Activated CD4-positive, CD25-positive, alpha-beta regulatory T cell treated with anti-CD3 and anti-CD28 coated beads, Interleukin-2, amount 50 U/mL, for 72 hours (primary cell): ENCODE data around the gene TAC3.
"Not testable (repeated sequence)": the region's sequence is repeated elsewhere in the genome, so short reads cannot be mapped to it uniquely, and the experiment has no call there.

Source experiments
- DNase-seq: peaks from one replicate; pipeline ENCODE4 v3.0.0; 2021

Gene TAC3

DNA sequence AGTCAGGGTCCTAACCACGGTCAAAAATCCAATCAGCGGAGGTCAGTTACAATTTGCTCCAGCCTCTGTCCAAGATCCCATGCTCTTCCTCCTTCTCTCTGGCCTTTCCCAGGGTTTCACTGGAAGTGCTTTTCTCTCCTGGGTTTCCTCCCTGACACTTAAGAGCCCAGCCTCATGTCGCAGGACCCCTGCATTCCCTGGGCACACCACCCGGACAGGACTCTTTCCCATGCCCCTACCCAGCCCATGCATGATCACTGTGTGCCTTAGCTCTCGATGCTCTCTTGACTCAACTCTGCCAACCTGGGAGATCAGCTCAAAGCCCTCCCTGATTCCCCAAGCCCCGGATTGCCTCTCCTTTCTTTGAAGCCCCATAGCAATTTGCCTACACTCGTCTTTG, 15.5 kb upstream of the TAC3 start:
- no peak for DNase-seq

GRCh38 chr12:57031138-57031725, 14.9 kb upstream of the TAC3 start:
- DNase-seq: no peak

DNA sequence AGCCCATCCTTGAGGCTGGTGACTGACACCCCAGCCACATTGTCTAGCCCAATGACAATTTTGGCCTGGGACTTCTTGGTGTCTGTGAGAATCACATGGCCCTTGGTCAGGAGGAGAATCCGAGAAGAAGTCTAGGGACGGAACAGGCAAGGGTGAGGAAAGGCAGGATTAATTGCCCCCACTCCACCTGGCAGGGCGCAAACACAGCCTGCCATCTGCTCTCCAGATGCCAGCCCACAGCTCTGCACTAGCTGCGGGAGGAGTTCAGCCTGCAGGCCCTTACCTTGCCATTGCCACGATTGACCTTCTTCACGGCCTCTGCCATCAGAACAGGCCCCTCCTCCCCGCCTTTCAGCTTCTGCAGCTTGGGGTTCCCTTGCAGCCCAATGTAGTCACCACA, 13.1 kb upstream of the TAC3 start:
- no peak for DNase-seq

GRCh38 chr12:57027805-57028153, 11.4 kb upstream of the TAC3 start:
- DNase-seq: no peak

- no peak for DNase-seq
Observed at GRCh38 chr12:57027011-57027804, 10.9 kb upstream of the TAC3 start.

GRCh38 chr12:57025196-57025595, 8.9 kb upstream of the TAC3 start:
- no peak for DNase-seq

DNA sequence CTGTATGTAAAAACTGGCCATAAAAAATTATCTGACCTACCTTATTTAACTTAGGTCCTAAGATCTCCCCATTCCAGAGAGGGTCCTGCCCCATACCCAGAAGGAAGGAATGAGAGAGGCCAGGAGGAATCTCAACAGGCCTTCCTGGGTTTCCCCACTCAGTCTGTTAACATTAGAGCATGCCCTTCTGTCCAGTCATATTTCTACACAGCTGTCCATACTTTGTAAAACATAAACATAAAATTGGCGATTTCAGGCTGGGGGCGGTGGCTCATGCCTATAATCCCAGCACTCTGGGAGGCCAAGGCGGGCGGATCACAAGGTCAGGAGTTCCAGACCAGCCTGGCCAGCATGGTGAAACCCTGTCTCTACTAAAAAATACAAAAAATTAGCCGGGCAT, 6.0 kb upstream of the TAC3 start:
- DNase-seq: not testable (repeated sequence)

DNA sequence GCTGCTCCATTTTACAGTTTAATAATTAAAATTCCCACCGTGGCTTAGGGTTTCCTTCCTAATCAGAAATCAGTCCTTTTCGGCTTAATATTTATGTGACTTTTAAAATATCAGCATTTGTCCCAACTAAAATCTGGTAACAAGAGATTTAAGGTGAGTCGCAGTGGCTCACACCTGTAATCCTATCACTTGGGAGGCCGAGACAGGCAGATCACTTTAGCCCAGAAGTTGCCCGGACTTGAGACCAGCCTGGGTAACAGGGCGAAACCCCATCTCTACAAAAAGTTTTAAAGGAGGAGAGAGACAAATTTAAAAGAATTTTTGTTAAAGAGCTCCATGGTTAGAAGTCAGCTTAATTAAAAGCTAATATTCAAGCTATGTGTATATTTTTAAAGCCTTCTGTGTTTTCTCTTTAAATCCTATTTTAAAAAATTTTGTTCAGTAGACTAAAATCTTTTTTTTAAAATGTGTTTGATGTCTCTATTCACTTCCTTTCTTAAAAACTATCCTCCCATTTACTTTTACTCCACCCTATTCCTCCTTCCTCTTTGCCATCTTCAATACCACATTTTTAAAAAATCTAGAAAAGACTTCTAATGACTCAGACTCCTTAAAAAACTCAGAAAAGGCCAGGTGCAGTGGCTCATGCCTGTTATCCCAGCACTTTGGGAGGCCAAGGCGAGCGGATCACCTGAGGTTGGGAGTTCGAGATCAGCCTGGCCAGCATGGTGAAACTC, 3.8 kb upstream of the TAC3 start:
- DNase-seq: no peak

GRCh38 chr12:57018906-57019305, 2.6 kb upstream of the TAC3 start:
- DNase-seq: no peak

DNA sequence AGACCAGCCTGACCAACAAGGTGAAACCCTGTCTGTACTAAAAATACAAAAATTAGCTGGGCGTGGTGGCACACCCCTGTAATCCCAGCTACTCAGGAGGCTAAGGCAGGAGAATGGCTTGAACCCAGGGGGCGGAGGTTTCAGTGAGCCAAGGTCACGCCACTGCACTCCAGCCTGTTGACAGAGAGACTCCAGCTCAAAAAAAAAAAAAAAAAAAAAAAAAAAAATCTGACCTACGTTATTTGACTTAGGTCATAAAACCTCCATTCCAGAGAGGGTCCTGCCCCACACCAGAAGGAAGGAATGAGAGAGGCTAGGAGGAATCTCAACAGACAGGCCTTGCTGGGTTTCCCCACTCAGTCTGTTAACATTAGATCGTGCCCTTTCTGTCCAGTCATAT, 2.0 kb upstream of the TAC3 start:
- not testable (repeated sequence) for DNase-seq

- DNase-seq: no peak
Observed at GRCh38 chr12:57012600-57013465, 3.5 kb downstream of the TAC3 start.

GRCh38 chr12:57011438-57012424, 4.6 kb downstream of the TAC3 start:
- no peak for DNase-seq

DNA sequence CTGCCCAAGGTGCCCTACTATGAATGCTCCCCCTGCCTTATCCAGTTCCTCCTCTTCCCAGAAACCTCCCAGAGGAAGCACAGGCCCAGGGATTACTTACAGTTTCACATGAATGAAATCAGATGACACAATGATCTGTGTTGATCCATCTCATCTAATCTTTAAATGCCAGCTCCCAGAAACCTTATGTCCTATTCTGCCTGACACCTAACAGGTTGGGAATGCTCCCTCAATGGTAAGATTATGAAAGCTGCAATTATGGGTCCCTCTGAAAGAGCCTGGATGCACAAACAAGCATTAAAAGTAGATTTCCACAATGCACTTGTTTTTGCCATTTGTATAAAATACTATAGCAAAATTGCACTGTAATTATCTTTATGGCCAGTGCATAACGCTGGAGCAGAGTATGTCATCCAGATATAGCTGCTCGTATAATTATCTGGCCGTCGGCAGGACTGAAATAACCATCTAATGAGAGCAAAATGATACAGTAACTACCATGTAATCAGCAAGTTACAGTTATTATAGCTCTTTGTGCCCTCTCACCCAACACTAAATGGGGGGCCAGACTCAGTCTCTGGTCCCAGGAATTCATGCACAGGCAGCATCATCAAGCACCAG, 5.6 kb downstream of the TAC3 start:
- DNase-seq: no peak

DNA sequence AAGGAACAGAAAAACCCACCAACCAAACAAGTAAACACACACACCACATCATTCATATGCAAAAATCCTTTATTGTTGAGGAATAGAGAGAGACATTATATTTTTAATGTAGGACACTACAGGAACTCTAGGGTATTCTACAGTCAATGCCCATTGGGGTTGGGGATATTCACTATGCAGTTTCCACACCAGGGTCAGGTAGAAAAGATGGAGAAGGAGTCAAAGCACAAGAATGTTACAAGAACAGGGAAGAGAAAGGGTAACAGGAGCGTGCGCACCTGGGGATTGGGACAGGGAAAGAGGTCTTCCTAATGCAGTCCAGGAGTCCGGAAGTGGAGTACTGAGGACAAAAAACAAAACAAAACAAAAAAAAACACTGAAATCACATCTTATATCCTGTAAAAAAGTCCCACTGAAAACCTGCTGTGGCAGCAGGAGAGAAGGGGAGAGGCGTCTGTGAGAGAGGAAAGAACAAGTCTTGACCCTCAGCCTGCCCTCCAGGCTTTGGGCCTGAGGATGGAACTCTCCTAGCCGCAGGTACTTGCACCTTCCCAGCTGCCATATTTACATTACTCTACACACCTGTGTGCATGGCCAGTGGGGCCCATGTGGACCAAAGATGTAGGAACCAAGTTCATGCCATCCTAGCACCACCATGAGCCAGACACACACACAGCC, 6.2 kb downstream of the TAC3 start:
- no peak for DNase-seq

DNA sequence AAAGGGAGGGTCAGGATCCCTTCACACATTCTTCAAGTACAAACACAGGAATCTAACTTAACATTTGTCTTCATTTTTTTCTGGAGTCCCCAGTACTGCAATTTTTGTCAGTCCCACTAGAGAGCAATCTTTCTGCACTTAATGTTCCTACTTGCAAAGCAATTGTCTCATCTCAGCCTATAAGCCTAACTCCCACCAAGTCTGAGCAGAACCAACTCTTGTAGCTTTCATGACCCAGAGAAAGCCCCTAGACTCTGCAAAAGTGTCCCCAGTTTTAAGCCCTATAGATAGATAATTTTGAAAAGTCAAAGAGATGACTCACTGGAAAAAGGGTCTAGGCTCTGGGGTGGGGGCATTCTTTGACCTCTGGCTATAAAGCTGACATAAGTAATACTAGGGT, 8.2 kb downstream of the TAC3 start:
- DNase-seq: no peak

GRCh38 chr12:57006809-57007475, 9.4 kb downstream of the TAC3 start:
- no peak for DNase-seq

DNA sequence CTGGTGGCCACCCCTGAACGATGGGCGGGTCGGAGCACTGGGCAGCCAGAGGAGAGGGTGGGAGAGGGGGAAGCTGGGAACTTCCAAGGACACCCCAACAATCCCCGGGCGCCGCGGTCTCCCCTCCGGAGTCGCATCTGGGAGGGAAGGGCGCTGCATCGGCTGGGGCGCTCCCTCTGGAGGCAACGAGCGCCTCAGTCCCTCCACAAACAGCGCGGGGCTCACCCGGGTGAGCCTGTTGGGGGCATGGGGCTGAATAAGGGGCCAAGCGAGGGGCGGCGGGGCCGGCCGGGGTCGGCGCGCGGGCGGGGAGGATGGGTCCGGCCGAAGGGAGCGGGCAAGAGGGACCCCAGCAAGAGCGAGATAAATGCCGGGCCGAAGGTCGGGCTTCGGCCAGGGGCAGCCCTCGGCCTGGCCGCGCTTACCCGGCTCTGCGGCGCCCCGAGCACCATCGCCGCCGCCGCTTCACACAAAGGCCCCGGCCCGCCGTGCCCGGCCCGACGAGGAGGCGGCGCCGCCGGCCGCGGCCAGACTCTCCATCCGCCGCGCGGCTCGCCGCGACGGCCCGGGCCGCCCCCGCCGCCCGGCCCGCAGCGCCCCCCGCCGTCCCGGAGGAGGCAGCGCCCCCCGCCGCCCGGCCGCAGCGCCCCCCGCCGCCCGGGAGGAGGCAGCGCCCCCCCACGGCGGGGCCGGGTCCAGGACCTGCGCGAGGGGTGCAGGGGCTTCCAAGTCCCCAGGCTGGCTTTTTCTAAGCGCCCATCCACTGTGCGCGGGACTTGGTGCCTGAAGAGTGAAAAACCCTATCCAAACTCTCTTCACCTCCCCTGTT, 10.1 kb downstream of the TAC3 start, which contains the start of gene ZBTB39:
ZBTB39 (minus strand) TSS at position 567 of the 829 bp plus-strand sequence. CDS start 1,629 bp downstream, outside the sequence.
- DNase-seq: peak; percentile 70

- DNase-seq: no peak
Observed at GRCh38 chr12:57004651-57005050, 11.7 kb downstream of the TAC3 start.

- no peak for DNase-seq
Observed at GRCh38 chr12:57003395-57003794, 12.9 kb downstream of the TAC3 start.
